ENCODE measurements around the gene TSPOAP1. TPM values are rescaled to one million over a fixed set of nuclear protein-coding genes. Genes with fewer than 3 reads are reported as not detected.

Gene TSPOAP1
- total RNA-seq, 2 donors from 2014 or later, result 31.3 to 36.8 TPM

DNA sequence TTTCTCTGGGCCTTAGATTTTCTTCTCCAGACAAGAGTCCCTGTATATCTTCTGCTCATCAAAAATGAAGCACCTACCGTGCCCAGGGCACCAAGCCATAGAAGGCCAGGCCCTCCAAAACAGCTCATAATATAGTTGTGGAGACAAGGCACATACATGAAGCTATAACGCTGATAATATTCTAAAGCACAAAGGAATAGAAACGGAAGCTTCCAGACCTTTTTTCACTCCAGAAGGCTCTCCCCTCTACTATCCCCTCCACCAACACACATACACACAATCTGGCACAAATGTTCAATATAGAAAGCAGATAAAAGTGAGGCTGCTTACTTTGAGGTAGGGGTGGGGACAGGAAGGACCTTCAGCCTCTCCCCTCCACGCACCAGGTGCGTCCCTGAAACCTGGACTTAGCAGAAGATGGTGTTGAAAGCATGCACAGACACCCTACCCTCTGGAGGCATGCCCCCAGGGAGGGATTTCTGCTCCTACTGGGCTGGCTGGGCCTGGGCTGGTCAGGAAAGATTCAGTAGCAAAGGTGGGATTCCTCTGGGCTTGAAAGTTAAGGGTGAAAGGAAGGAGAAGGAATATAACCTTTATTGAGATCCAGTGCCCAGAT, 37.5 kb upstream of the TSPOAP1 start:
- Histone ChIP-seq H3K9me3 (ENCODE audit: control insufficient read depth, low read length) (no peaks in the 10 kb centered on the region), H3K9ac (ENCODE audit: extremely low read depth, low read length, poor library complexity, severe bottlenecking) (no peak overlapping the region), H3K4me3 (ENCODE audit: low read length) (no peak overlapping the region), H3K27ac (ENCODE audit: low read depth, low read length) (no peak overlapping the region), H3K36me3 (ENCODE audit: control insufficient read depth, insufficient read depth, low read length) (no peaks in the 10 kb centered on the region), H3K4me1 (ENCODE audit: control insufficient read depth, insufficient read depth, low read length) (peaks cover 10% of the 10 kb centered on the region), H3K27me3 (ENCODE audit: control insufficient read depth, insufficient read depth, low read length, poor library complexity, severe bottlenecking) (no peaks in the 10 kb centered on the region)
- Mint-ChIP-seq H3K27me3 (ENCODE audit: insufficient read depth) (no peaks in the 10 kb centered on the region), H3K36me3 (ENCODE audit: low read depth) (no peaks in the 10 kb centered on the region), H3K4me1 (peaks cover 10% of the 10 kb centered on the region), H3K4me3 (no peak overlapping the region), H3K27ac (no peak overlapping the region), H3K9me3 (no peaks in the 10 kb centered on the region)
- WGBS, 2 experiments (ENCODE audit: insufficient coverage in 1 of 2, insufficient read length in 1 of 2), result 77 to 92% methylated on average over 2 to 5 of the region's 5 CpGs
- DNase-seq, result no peak
- TF ChIP-seq, protein P1, sequence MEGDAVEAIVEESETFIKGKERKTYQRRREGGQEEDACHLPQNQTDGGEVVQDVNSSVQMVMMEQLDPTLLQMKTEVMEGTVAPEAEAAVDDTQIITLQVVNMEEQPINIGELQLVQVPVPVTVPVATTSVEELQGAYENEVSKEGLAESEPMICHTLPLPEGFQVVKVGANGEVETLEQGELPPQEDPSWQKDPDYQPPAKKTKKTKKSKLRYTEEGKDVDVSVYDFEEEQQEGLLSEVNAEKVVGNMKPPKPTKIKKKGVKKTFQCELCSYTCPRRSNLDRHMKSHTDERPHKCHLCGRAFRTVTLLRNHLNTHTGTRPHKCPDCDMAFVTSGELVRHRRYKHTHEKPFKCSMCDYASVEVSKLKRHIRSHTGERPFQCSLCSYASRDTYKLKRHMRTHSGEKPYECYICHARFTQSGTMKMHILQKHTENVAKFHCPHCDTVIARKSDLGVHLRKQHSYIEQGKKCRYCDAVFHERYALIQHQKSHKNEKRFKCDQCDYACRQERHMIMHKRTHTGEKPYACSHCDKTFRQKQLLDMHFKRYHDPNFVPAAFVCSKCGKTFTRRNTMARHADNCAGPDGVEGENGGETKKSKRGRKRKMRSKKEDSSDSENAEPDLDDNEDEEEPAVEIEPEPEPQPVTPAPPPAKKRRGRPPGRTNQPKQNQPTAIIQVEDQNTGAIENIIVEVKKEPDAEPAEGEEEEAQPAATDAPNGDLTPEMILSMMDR (conservative IDR thresholded peaks at IDR 0.05), result no peak

DNA sequence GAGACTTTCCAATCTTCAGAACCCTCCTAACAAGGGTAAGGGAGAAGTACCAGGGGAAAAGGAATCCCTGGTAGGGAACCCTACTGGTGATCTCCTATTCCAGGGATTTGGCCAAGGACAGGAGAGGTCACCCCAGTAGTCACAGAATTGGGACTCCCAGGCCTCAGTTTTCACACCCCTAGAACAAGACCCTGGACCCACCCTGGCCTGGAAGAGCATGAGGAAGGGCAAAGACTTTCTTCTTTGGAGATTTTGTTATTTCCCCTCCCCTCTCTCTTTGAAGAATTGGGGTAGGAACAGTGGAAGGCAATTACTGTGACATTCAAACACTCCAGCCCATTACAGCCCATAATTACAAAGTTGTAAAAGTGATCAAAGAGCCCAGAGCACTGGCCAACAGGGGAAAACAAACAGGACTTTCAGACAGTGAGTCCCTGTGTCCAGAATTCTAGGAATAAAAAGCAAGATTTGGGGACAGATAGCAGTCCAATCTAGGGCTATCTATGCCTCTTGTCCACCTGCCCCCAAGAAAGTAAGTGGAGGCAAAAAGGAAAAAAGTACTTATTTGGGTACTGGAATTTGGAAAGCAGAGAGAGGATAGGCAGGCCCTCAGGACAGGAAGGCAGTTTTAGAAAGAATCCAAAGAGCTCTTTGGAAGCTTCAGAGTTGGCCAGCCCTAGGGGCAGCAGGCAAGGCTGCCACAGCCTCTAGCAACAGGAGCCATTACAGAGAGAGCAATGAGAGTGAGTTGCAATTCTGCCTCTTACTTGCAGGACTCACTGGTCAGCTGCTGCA, 36.8 kb upstream of the TSPOAP1 start:
- no peak for DNase-seq
- no peak overlapping the region for H3K4me3 ChIP-seq (ENCODE audit: low read length)
- TF ChIP-seq, protein P1 (conservative IDR thresholded peaks at IDR 0.05), result no peak
- no peak overlapping the region for H3K9ac ChIP-seq (ENCODE audit: extremely low read depth, low read length, poor library complexity, severe bottlenecking)
- Mint-ChIP-seq H3K27ac (no peak overlapping the region), H3K4me3 (no peak overlapping the region), H3K4me1 (peaks cover 10% of the 10 kb centered on the region), H3K36me3 (ENCODE audit: low read depth) (no peaks in the 10 kb centered on the region), H3K27me3 (ENCODE audit: insufficient read depth) (no peaks in the 10 kb centered on the region), H3K9me3 (no peaks in the 10 kb centered on the region)
- H3K36me3 ChIP-seq (ENCODE audit: control insufficient read depth, insufficient read depth, low read length), result no peaks in the 10 kb centered on the region
- no peak overlapping the region for H3K27ac ChIP-seq (ENCODE audit: low read depth, low read length)
- H3K9me3 ChIP-seq (ENCODE audit: control insufficient read depth, low read length), result no peaks in the 10 kb centered on the region
- H3K27me3 ChIP-seq (ENCODE audit: control insufficient read depth, insufficient read depth, low read length, poor library complexity, severe bottlenecking), result no peaks in the 10 kb centered on the region
- peaks cover 10% of the 10 kb centered on the region for H3K4me1 ChIP-seq (ENCODE audit: control insufficient read depth, insufficient read depth, low read length)

DNA sequence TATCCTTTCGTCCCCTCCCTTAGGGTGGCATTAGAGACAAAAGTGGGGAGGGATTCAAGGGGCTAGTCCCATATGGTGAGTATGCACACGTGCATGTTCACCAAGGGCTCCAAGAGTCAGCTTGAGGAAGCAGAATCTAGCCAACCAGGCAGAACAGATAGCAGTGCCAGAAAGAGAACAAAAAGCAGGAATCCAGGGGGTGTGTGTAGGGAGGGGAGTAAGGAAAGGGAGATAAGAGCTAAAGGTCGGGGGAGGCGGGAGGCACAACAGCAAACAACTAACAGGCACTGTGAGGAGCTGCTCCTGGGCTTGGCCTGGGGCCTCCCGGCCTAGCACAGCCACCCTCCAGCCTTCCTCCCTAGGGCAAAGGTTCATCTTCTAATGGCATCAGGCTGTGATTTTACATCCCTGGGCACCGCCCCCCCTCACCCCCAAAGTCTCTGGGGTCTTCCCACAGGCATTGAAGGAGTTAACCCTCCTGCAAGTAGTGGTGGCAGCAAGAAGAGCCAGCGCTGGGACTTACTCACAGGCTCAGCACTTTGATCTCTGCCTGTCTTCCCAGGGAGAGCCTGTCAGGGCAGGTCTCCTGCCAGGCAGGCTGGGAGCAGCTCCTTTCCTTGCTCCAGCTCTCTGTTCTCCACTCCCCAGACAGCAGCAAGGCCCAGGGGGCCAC, 35.8 kb upstream of the TSPOAP1 start:
- WGBS, 2 experiments (ENCODE audit: insufficient coverage in 1 of 2, insufficient read length in 1 of 2), result 43 to 63% methylated on average over 1 to 7 of the region's 7 CpGs
- H3K27me3 Mint-ChIP-seq (ENCODE audit: insufficient read depth), result no peaks in the 10 kb centered on the region

More for the DNA sequence above, 35.8 kb upstream of the TSPOAP1 start:
- Mint-ChIP-seq H3K4me1 (peaks cover 10% of the 10 kb centered on the region), H3K4me3 (no peak overlapping the region), H3K27ac (peak overlapping the region; percentile 61), H3K36me3 (ENCODE audit: low read depth) (no peaks in the 10 kb centered on the region), H3K9me3 (no peaks in the 10 kb centered on the region)
- peak; percentile 80 for DNase-seq
- H3K4me3 ChIP-seq (ENCODE audit: low read length), result no peak overlapping the region
- H3K27me3 ChIP-seq (ENCODE audit: control insufficient read depth, insufficient read depth, low read length, poor library complexity, severe bottlenecking), result no peaks in the 10 kb centered on the region
- no peak overlapping the region for H3K27ac ChIP-seq (ENCODE audit: low read depth, low read length)
- H3K4me1 ChIP-seq (ENCODE audit: control insufficient read depth, insufficient read depth, low read length), result peaks cover 10% of the 10 kb centered on the region
- H3K36me3 ChIP-seq (ENCODE audit: control insufficient read depth, insufficient read depth, low read length), result no peaks in the 10 kb centered on the region
- H3K9me3 ChIP-seq (ENCODE audit: control insufficient read depth, low read length), result no peaks in the 10 kb centered on the region
- no peak overlapping the region for H3K9ac ChIP-seq (ENCODE audit: extremely low read depth, low read length, poor library complexity, severe bottlenecking)
- TF ChIP-seq, protein P1 (conservative IDR thresholded peaks at IDR 0.05), result no peak
